HUES6 (cell line): ENCODE measurements around the gene SLC17A7.

Experiments
- H3K27ac ChIP-seq: 2 replicates; pipeline ENCODE4 v1.7.0; 2013; ENCODE audit warnings: low read depth, mild to moderate bottlenecking, low read length, inconsistent platforms
- H3K27me3 ChIP-seq: 2 replicates; pipeline ENCODE4 v1.6.1; 2013; ENCODE audit warnings: low read length; ENCODE audit not compliant: control insufficient read depth, insufficient read depth
- H3K36me3 ChIP-seq: 2 replicates; pipeline ENCODE4 v1.6.1; 2013; ENCODE audit warnings: low read length; ENCODE audit not compliant: control insufficient read depth, insufficient read depth
- H3K4me1 ChIP-seq: 2 replicates; pipeline ENCODE4 v1.6.1; 2013; ENCODE audit warnings: low read length; ENCODE audit not compliant: control insufficient read depth, insufficient read depth
- H3K4me3 ChIP-seq: 2 replicates; pipeline ENCODE4 v1.5.1; 2013; ENCODE audit warnings: low read depth, low read length
- H3K9ac ChIP-seq: one replicate; pipeline ENCODE4 v1.6.1; 2013; ENCODE audit warnings: mild to moderate bottlenecking, low read length
- H3K9me3 ChIP-seq: 2 replicates; pipeline ENCODE4 v1.6.1; 2013; ENCODE audit warnings: low read depth, low read length; ENCODE audit not compliant: control insufficient read depth, insufficient read depth

The SLC17A7 gene

GRCh38 chr19:49442771-49443365, 1.5 kb upstream of the SLC17A7 start:
- Histone ChIP-seq H3K27ac (no peak overlapping the region; the same call in 1 of the 2 replicates), H3K4me1 (peaks cover 17% of the 10 kb centered on the region), H3K9me3 (no peaks in the 10 kb centered on the region), H3K36me3 (peaks cover 12% of the 10 kb centered on the region), H3K27me3 (peaks cover 44% of the 10 kb centered on the region), H3K9ac (peak overlapping the region; percentile 70), H3K4me3 (peak overlapping the region; percentile 92)

- Histone ChIP-seq H3K9ac (no peak overlapping the region), H3K36me3 (peaks cover 10% of the 10 kb centered on the region), H3K27ac (no peak overlapping the region), H3K4me3 (peak overlapping the region; percentile 56), H3K4me1 (peaks cover 13% of the 10 kb centered on the region), H3K27me3 (peaks cover 50% of the 10 kb centered on the region), H3K9me3 (no peaks in the 10 kb centered on the region)
Measured at GRCh38 chr19:49442354-49442753, 1.0 kb upstream of the SLC17A7 start.

GRCh38 chr19:49441960-49442350, 628 bp upstream of the SLC17A7 start:
- peaks cover 54% of the 10 kb centered on the region for H3K27me3 ChIP-seq
- H3K4me1 ChIP-seq: peaks cover 13% of the 10 kb centered on the region
- H3K36me3 ChIP-seq: peaks cover 6% of the 10 kb centered on the region
- H3K9ac ChIP-seq: no peak overlapping the region
- H3K27ac ChIP-seq: no peak overlapping the region
- H3K4me3 ChIP-seq: peak overlapping the region; percentile 56
- H3K9me3 ChIP-seq: no peaks in the 10 kb centered on the region

GRCh38 chr19:49440439-49441209, 703 bp downstream of the SLC17A7 start:
- Histone ChIP-seq H3K27ac (no peak overlapping the region), H3K27me3 (peaks cover 67% of the 10 kb centered on the region), H3K9ac (no peak overlapping the region), H3K4me1 (peaks cover 25% of the 10 kb centered on the region), H3K4me3 (peak overlapping the region; percentile 59), H3K36me3 (no peaks in the 10 kb centered on the region), H3K9me3 (no peaks in the 10 kb centered on the region)

GRCh38 chr19:49439836-49440235, 1.5 kb downstream of the SLC17A7 start:
- no peaks in the 10 kb centered on the region for H3K9me3 ChIP-seq
- peaks cover 75% of the 10 kb centered on the region for H3K27me3 ChIP-seq
- peaks cover 25% of the 10 kb centered on the region for H3K4me1 ChIP-seq
- no peak overlapping the region for H3K27ac ChIP-seq
- no peaks in the 10 kb centered on the region for H3K36me3 ChIP-seq
- no peak overlapping the region for H3K4me3 ChIP-seq
- no peak overlapping the region for H3K9ac ChIP-seq

- Histone ChIP-seq H3K27me3 (peaks cover 90% of the 10 kb centered on the region), H3K4me3 (no peak overlapping the region)
Measured at GRCh38 chr19:49438261-49438660, 3.1 kb downstream of the SLC17A7 start.

GRCh38 chr19:49437231-49437630, 4.1 kb downstream of the SLC17A7 start:
- Histone ChIP-seq H3K27ac (no peak overlapping the region), H3K9ac (no peak overlapping the region), H3K36me3 (no peaks in the 10 kb centered on the region), H3K27me3 (peaks cover 98% of the 10 kb centered on the region), H3K4me3 (no peak overlapping the region), H3K9me3 (no peaks in the 10 kb centered on the region), H3K4me1 (peaks cover 36% of the 10 kb centered on the region)

More at GRCh38 chr19:49438261-49438660, 3.1 kb downstream of the SLC17A7 start:
- Histone ChIP-seq H3K9ac (no peak overlapping the region), H3K9me3 (no peaks in the 10 kb centered on the region), H3K36me3 (no peaks in the 10 kb centered on the region), H3K4me1 (peaks cover 35% of the 10 kb centered on the region), H3K27ac (no peak overlapping the region)

DNA sequence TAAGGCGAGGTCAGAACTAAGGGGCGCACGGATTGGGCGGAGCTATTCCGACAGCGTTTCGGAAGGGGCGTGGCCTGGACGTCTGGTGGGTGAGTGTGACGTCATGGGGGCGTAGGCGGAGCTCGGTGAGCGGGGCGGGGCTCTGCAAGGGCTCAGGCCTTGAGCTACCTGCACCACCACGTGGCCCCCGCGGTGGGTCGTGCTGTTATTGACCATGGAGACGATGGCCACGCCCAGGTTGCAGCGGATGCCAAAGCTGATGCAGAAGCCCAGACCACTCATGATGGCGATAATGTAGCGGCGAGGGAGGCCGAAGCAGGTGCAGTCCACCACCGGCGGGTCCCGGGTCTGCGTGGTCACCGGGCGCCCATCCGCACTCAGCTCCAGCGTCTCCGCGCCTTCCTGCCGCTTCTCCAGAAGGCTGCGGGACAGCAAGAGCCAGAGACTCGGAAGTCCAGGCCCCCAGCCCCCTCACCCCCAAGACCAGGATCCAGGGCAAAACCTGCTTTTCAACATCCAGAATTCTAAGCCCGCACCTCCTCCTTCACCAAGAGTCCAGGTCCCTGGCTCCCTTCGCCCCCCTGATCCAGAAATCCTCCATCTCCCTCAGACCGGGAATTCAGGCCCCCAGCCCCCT, 4.8 kb downstream of the SLC17A7 start:
- no peaks in the 10 kb centered on the region for H3K36me3 ChIP-seq
- H3K27ac ChIP-seq: no peak overlapping the region
- H3K9me3 ChIP-seq: no peaks in the 10 kb centered on the region
- H3K4me1 ChIP-seq: peaks cover 32% of the 10 kb centered on the region
- no peak overlapping the region for H3K9ac ChIP-seq
- peak overlapping the region; percentile 36 for H3K4me3 ChIP-seq
- H3K27me3 ChIP-seq: peaks cover 97% of the 10 kb centered on the region

GRCh38 chr19:49435670-49436069, 5.7 kb downstream of the SLC17A7 start:
- peaks cover 28% of the 10 kb centered on the region for H3K4me1 ChIP-seq
- no peak overlapping the region for H3K27ac ChIP-seq
- no peaks in the 10 kb centered on the region for H3K9me3 ChIP-seq
- no peak overlapping the region for H3K9ac ChIP-seq
- H3K4me3 ChIP-seq: peak overlapping the region; percentile 36; the same call in 1 of the 2 replicates
- H3K27me3 ChIP-seq: peaks cover 99% of the 10 kb centered on the region
- H3K36me3 ChIP-seq: no peaks in the 10 kb centered on the region

DNA sequence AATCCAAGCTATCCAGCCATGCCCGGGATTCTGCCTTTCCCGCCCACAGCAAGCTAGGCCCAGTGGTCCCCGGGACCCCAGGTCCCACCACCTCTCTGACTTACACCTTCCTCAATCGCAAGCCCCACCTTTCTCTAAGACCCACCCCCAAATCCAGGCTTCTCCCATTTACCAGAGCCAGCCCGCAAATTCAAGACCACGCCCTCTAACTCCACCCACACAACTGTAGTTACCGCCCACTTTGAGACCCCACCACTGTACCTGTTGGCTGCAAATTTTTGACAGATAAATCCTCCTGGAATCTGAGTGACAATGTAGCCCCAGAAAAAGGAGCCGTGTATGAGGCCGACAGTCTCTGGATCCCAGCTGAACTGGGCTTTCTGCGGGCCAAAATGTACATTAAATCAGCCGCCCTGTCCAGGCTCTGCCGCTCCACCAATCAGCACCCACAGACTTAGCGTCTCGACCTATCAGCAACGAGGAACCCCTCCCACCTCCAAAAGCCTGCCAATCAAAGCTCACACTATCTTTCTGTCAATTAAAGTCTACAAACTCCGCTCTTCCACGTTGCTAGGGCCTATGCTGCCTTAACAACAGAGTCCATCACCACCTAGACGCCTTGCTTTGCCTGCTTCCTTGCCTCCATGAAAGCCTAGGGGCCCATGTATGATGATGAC, 6.3 kb downstream of the SLC17A7 start:
- Histone ChIP-seq H3K9ac (no peak overlapping the region), H3K27me3 (peaks cover 99% of the 10 kb centered on the region)

More for the DNA sequence above, 6.3 kb downstream of the SLC17A7 start:
- no peak overlapping the region for H3K4me3 ChIP-seq
- H3K4me1 ChIP-seq: peaks cover 26% of the 10 kb centered on the region
- no peaks in the 10 kb centered on the region for H3K36me3 ChIP-seq
- H3K27ac ChIP-seq: no peak overlapping the region
- no peaks in the 10 kb centered on the region for H3K9me3 ChIP-seq
